Measurements from ENCODE around the gene ZNF132. TPM values are rescaled to one million over a fixed set of nuclear protein-coding genes. Genes with fewer than 3 reads are reported as not detected.
A peak's percentile ranks its signal among the peaks of the same experiment; 100 is the strongest.

Gene ZNF132
- total RNA-seq, 2 donors from 2014 or later = 2.6 to 5.8 TPM

DNA sequence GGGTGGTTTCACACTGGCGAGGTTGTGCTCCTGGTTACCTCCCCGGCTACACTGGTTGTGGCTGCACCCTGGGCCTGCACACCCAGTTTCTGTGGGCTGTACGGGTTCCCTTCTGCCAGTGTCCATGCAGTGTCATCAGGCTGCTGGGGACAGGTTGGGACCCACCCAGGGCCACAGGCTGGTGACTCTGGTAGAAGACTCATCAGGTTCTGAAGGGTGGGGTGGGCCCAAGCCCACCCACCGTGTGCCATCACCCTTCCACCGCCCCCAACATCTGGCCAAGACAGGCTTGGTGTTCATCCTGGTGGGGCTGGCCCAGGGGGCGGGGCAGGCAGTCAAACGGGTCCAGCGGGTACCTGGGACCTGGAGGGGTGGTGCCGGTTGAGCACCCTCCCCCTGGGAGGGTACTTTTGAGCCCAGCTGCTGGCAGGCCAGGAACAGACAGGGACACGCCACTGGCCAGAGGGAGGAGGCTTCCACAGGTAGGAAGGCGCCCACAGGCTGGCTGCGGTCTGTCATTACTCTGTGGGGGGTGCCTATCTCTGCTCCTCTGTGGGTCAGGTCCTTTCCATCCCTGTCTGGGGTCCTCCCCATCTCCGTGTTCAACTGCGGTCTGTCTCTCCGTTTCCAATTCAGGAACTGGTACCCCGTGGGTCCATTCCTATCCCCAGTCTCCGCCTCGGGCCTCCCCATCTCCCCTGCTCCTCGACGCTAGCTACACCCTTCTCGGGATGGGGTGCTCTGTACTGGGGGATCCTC lies 44.6 kb downstream of the ZNF132 start, which contains the start of gene RNF225:
RNF225 (plus strand) TSS at position 437 of the 759 bp plus-strand sequence. CDS start 434 bp downstream, outside the sequence.
- Histone ChIP-seq H3K27ac (no peak within 1 kb of the TSS), H3K9ac (ENCODE audit: low read depth in 2 of 2, low read length in 2 of 2) (no peak within 1 kb of the TSS), H3K36me3 (peaks cover 17% of the 10 kb centered on the region), H3K9me3 (no peaks in the 10 kb centered on the region), H3K27me3 (peaks cover 23% of the 10 kb centered on the region), H3K4me3 (no peak within 1 kb of the TSS), H3K4me1 (peaks cover 2% of the 10 kb centered on the region)
- intact Hi-C loops (cut with DNase I) = no loop called here
- DNase-seq = peak; percentile 66
- TF ChIP-seq, protein P1, sequence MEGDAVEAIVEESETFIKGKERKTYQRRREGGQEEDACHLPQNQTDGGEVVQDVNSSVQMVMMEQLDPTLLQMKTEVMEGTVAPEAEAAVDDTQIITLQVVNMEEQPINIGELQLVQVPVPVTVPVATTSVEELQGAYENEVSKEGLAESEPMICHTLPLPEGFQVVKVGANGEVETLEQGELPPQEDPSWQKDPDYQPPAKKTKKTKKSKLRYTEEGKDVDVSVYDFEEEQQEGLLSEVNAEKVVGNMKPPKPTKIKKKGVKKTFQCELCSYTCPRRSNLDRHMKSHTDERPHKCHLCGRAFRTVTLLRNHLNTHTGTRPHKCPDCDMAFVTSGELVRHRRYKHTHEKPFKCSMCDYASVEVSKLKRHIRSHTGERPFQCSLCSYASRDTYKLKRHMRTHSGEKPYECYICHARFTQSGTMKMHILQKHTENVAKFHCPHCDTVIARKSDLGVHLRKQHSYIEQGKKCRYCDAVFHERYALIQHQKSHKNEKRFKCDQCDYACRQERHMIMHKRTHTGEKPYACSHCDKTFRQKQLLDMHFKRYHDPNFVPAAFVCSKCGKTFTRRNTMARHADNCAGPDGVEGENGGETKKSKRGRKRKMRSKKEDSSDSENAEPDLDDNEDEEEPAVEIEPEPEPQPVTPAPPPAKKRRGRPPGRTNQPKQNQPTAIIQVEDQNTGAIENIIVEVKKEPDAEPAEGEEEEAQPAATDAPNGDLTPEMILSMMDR (IDR thresholded peaks at IDR 0.05) = no peak

DNA sequence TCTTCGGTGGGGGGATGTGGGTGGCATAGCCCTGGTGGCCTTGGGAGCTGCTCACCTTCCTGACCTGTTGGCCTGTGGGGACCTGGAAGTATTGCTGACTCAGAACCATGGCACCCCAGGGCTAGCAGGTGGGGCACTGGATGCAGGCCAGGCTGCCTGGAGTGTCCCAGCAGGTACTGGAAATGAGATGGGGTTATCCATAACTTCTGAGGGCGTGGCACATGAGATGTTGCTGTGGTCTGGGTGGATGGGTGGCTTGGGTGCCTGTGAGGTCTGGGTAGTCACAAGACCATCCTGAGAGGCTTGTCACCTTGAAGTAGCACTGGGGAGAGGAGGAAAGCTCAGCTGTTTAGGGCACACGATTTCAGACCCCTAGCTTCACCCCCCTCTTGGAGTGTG lies 45.1 kb downstream of the ZNF132 start:
- intact Hi-C loops (cut with DNase I) = no loop called here
- TF ChIP-seq, protein P1 (IDR thresholded peaks at IDR 0.05) = no peak
- peaks cover 23% of the 10 kb centered on the region for H3K27me3 ChIP-seq
- H3K9me3 ChIP-seq = no peaks in the 10 kb centered on the region
- H3K27ac ChIP-seq = no peak overlapping the region
- no peaks in the 10 kb centered on the region for H3K4me1 ChIP-seq
- H3K36me3 ChIP-seq = peaks cover 17% of the 10 kb centered on the region
- no peak for DNase-seq
- no peak overlapping the region for H3K9ac ChIP-seq (ENCODE audit: low read depth in 2 of 2, low read length in 2 of 2)
- H3K4me3 ChIP-seq = no peak overlapping the region

DNA sequence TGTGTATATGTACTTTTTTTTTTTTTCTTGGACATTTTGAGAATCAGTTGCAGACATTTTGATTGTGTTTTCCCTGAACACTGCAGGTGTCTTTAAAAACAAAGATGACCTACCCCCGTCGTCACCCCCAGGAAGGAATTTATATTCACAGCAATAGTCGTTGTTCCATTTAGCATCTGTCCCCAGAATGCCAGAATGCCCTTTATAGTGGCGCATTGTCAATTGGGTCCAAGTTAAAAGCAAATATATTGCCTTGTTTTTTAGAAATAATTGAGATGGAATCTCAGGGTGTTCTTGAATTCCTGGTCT lies 46.3 kb downstream of the ZNF132 start:
- Histone ChIP-seq H3K4me3 (no peak overlapping the region), H3K9ac (ENCODE audit: low read depth in 2 of 2, low read length in 2 of 2) (no peak overlapping the region), H3K9me3 (no peaks in the 10 kb centered on the region), H3K27ac (no peak overlapping the region), H3K27me3 (peaks cover 23% of the 10 kb centered on the region), H3K36me3 (peaks cover 17% of the 10 kb centered on the region), H3K4me1 (no peaks in the 10 kb centered on the region)
- no peak for DNase-seq
- intact Hi-C loops (cut with DNase I) = no loop called here
- TF ChIP-seq, protein P1 (IDR thresholded peaks at IDR 0.05) = no peak

DNA sequence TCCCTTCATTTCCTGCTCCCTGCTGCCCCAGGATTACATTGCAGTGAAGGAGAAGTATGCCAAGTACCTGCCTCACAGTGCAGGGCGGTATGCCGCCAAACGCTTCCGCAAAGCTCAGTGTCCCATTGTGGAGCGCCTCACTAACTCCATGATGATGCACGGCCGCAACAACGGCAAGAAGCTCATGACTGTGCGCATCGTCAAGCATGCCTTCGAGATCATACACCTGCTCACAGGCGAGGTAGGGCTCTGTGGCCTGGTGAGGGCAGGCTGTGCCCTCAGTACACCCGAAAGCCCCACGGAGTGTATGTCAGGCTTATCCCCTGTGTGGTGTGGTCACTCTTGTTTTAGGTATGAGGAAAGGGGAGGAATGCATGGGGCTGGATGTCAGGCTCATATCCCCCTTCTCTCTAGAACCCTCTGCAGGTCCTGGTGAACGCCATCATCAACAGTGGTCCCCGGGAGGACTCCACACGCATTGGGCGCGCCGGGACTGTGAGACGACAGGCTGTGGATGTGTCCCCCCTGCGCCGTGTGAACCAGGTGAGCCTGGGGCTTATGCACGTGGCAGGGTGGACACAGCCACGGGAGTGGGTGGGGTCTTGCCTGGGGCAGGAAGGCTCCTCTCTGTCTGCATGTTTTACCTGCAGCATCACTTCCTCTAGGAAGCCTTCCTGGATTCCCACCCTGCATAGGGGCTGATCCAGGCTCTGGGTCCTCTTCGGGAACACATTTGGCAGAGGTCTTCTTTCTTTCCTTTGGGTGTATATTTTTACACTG lies 46.8 kb downstream of the ZNF132 start:
- Histone ChIP-seq H3K36me3 (peaks cover 17% of the 10 kb centered on the region), H3K9me3 (no peaks in the 10 kb centered on the region), H3K4me3 (no peak overlapping the region), H3K9ac (ENCODE audit: low read depth in 2 of 2, low read length in 2 of 2) (no peak overlapping the region), H3K27me3 (peaks cover 23% of the 10 kb centered on the region), H3K27ac (no peak overlapping the region), H3K4me1 (peaks cover under 1% of the 10 kb centered on the region)
- TF ChIP-seq, protein P1 (IDR thresholded peaks at IDR 0.05) = no peak
- no peak for DNase-seq
- intact Hi-C loops (cut with DNase I) = no loop called here

DNA sequence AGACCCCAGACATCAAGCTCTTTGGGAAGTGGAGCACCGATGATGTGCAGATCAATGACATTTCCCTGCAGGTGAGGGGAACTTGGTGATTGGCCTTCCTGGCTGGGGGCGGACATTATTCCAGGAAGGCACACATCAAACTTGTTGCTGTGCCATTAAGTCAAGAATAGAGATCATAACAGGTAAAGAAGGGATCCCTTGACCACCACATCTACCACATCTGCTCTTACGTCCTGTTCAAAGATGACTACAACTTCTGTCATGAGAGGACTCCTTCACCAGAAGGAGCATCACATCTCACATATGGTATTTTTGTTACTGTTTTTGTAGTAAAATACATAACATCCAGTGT lies 51.8 kb downstream of the ZNF132 start:
- intact Hi-C loops (cut with DNase I) = no loop called here
- Histone ChIP-seq H3K4me1 (peaks cover 6% of the 10 kb centered on the region), H3K9ac (ENCODE audit: low read depth in 2 of 2, low read length in 2 of 2) (peak overlapping the region; percentile 61 to 85), H3K27ac (no peak overlapping the region), H3K36me3 (peaks cover 11% of the 10 kb centered on the region), H3K4me3 (peak overlapping the region; percentile 85), H3K9me3 (no peaks in the 10 kb centered on the region), H3K27me3 (no peaks in the 10 kb centered on the region)
- TF ChIP-seq, protein P1 (IDR thresholded peaks at IDR 0.05) = no peak
- DNase-seq = no peak
